Endothelial cell of umbilical vein (primary cell): ENCODE data around the gene SLC25A1. TPM values are rescaled to one million over a fixed set of nuclear protein-coding genes. Genes with fewer than 3 reads are reported as not detected.

Experiments
- BruUV-seq: library from RNA; stranded (reverse); fragments of 400-500 nt; replicated peaks from 2 replicates; lab custom pipeline; 2021; lab: Mats Ljungman, UMichigan
- CTCF ChIA-PET: fragments of 300-600, 350-600 bp; sonication (Branson Sonifier 250); formaldehyde crosslinking; loops from one replicate; lab custom pipeline; 2021; ENCODE audit warnings: antibody characterized with exemption, inconsistent platforms; lab: Charles Lee
- POLR2A ChIA-PET: fragments of 300-600, 350-600 bp; sonication (Branson Sonifier 250); formaldehyde crosslinking; loops from one replicate; lab custom pipeline; 2021; ENCODE audit warnings: antibody characterized with exemption, inconsistent platforms; lab: Charles Lee
- DNase-seq: peaks from one replicate; pipeline ENCODE4 v3.0.0-alpha.2; 2011; ENCODE audit warnings: low read depth, low spot score
- FAIRE-seq: peaks from 2 replicates; lab custom pipeline; 2011; peaks lifted over from hg19 to GRCh38; lab: Jason Lieb, UNC
- H2AFZ ChIP-seq: 2 replicates; pipeline ENCODE4 v1.6.0; 2012; ENCODE audit warnings: low read depth, low read length, control low read depth, inconsistent platforms
- H3K27ac ChIP-seq: 2 replicates; pipeline ENCODE4 v1.5.1; 2011; ENCODE audit warnings: low read depth, mild to moderate bottlenecking, control low read depth, low read length, moderate library complexity; ENCODE audit not compliant: insufficient read depth
- H3K27me3 ChIP-seq, 2 experiments: 2 replicates each; pipeline versions ENCODE4 v1.6.0 to v1.6.1; 2011; ENCODE audit warnings: low read length in 2 of 2, mixed read lengths in 1 of 2; ENCODE audit not compliant: control insufficient read depth in 2 of 2, insufficient read depth in 2 of 2
- H3K36me3 ChIP-seq, 2 experiments: 2 replicates in 1 of 2; 3 replicates in 1 of 2; pipeline ENCODE4 v1.5.1; 2011; ENCODE audit warnings: low read length in 2 of 2, mild to moderate bottlenecking in 1 of 2, moderate library complexity in 1 of 2; ENCODE audit not compliant: control insufficient read depth in 2 of 2, insufficient read depth in 2 of 2; ENCODE audit errors: extremely low read depth in 1 of 2
- H3K4me1 ChIP-seq: 3 replicates; pipeline ENCODE4 v1.5.1; 2011; ENCODE audit warnings: mild to moderate bottlenecking, low read length; ENCODE audit not compliant: control insufficient read depth, insufficient read depth; ENCODE audit errors: extremely low read depth
- H3K4me2 ChIP-seq: 2 replicates; pipeline ENCODE4 v1.6.1; 2011; ENCODE audit warnings: low read length, control low read depth, mixed read lengths; ENCODE audit not compliant: insufficient read depth
- H3K4me3 ChIP-seq, 3 experiments: fragments of 200-600 bp in 1 of 3; sonication (generic), shearing (Covaris generic) in 1 of 3; replicated peaks in 1 of 3; 2 replicates each; pipeline ENCODE4 v1.5.1; 2011 to 2016; ENCODE audit warnings: control low read depth in 3 of 3, low read length in 3 of 3, mild to moderate bottlenecking in 2 of 3, inconsistent platforms in 1 of 3, low read depth in 1 of 3, moderate library complexity in 1 of 3; ENCODE audit not compliant: insufficient read depth in 1 of 3
- H3K79me2 ChIP-seq: 2 replicates; pipeline ENCODE4 v1.6.0; 2012; ENCODE audit warnings: low read length, inconsistent platforms; ENCODE audit not compliant: control insufficient read depth, insufficient read depth
- H3K9ac ChIP-seq: replicated peaks from 2 replicates; pipeline ENCODE3; 2011; ENCODE audit warnings: low read length, control low read depth; ENCODE audit not compliant: insufficient read depth; ENCODE audit errors: extremely low read depth
- H3K9me1 ChIP-seq: replicated peaks from 3 replicates; pipeline ENCODE4 v1.6.0; 2011; ENCODE audit warnings: mild to moderate bottlenecking, low read length; ENCODE audit not compliant: control insufficient read depth, insufficient read depth; ENCODE audit errors: extremely low read depth
- H3K9me3 ChIP-seq: replicated peaks from 2 replicates; pipeline ENCODE4 v1.5.1; 2012; ENCODE audit warnings: low read length, inconsistent platforms; ENCODE audit not compliant: control insufficient read depth, insufficient read depth
- H4K20me1 ChIP-seq: replicated peaks from 2 replicates; pipeline ENCODE3; 2011; ENCODE audit warnings: mild to moderate bottlenecking, low read length; ENCODE audit not compliant: control insufficient read depth, insufficient read depth; ENCODE audit errors: extremely low read depth
- CTCF ChIP-seq, 2 donors: IDR thresholded peaks; 1 replicate in 1 of 2; 2 replicates in 1 of 2; pipeline ENCODE4 v1.5.1; 2011; ENCODE audit warnings: low read length in 2 of 2, mild to moderate bottlenecking in 2 of 2, moderate library complexity in 2 of 2, control low read depth in 1 of 2, inconsistent platforms in 1 of 2, low read depth in 1 of 2; ENCODE audit not compliant: insufficient read depth in 1 of 2; ENCODE audit errors: extremely low read depth in 1 of 2
- FOS ChIP-seq: IDR thresholded peaks from 2 replicates; pipeline ENCODE4 v1.6.1; 2011; ENCODE audit warnings: mild to moderate bottlenecking, low read length, moderate library complexity, borderline replicate concordance; ENCODE audit not compliant: insufficient read depth
- GATA2 ChIP-seq: IDR thresholded peaks from 2 replicates; pipeline ENCODE4 v1.7.0; 2011; ENCODE audit warnings: low read depth, mild to moderate bottlenecking, moderate library complexity, mixed read lengths, low read length; ENCODE audit not compliant: insufficient read length, insufficient read depth
- JUN ChIP-seq: IDR thresholded peaks from 2 replicates; pipeline ENCODE4 v1.6.1; 2011; ENCODE audit warnings: borderline replicate concordance, low read depth; ENCODE audit not compliant: insufficient read length, insufficient read depth
- MAX ChIP-seq: IDR thresholded peaks from 2 replicates; pipeline ENCODE4 v1.6.1; 2011; ENCODE audit not compliant: insufficient read depth, insufficient read length
- MYC ChIP-seq: IDR thresholded peaks from one replicate; pipeline ENCODE4 v1.6.1; 2011; ENCODE audit warnings: mild to moderate bottlenecking, low read depth, low read length
- POLR2A ChIP-seq: IDR thresholded peaks from 2 replicates; pipeline ENCODE4 v1.6.1; 2012; ENCODE audit warnings: low read depth, mild to moderate bottlenecking, control low read depth, low read length
- POLR2AphosphoS5 ChIP-seq: IDR thresholded peaks from 2 replicates; pipeline ENCODE4 v1.6.1; 2012; ENCODE audit warnings: low read depth, mild to moderate bottlenecking, control low read depth, low read length, moderate library complexity; ENCODE audit not compliant: insufficient read depth
- dilution Hi-C: fragments of 300-500 bp; cut with MboI; formaldehyde crosslinking; loops from one replicate; pipeline ENCODE4 v1.15.0; 2019; ENCODE audit warnings: low sequenced_read_pairs; ENCODE audit not compliant: extremely low pct_ligation_motif_present
- intact Hi-C: fragments of 100-400 bp; cut with micrococcal nuclease; formaldehyde crosslinking; loops from one replicate; pipeline ENCODE4 v1.10.0; 2022
- polyA plus RNA-seq, 4 experiments: library from polyadenylated mRNA; depleted of rRNA in 3 of 4; stranded (reverse) in 3 of 4; unstranded in 1 of 4; fragments of >200 nt; gene quantifications; 2 replicates each; pipeline versions ENCODE4 v1.2.1 to v1.2.3, GENCODE V29; 2011 to 2012; ENCODE audit warnings: missing spikeins in 1 of 4
- total RNA-seq: library from RNA; stranded (reverse); gene quantifications from 2 replicates; pipeline ENCODE4 v1.2.3, GENCODE V29; 2021

Gene SLC25A1
- total and polyA plus RNA-seq, 2 donors (not counting 3 experiments of a cell fraction or from before 2014, with no cell fraction given): 80.0 to 94.5 TPM

- no peaks in the 10 kb centered on the region for H3K79me2 ChIP-seq
- CTCF ChIA-PET: no interaction called here
- H3K27ac ChIP-seq: no peak overlapping the region
- H2AFZ ChIP-seq: no peak overlapping the region
- BruUV-seq: no TSS peak
- no peak overlapping the region for H3K4me2 ChIP-seq
- no peak overlapping the region for H3K9ac ChIP-seq
- POLR2A ChIA-PET: no interaction called here
- H3K4me3 ChIP-seq: no peak overlapping the region
- no peaks in the 10 kb centered on the region for H3K9me3 ChIP-seq
- H3K27me3 ChIP-seq: no peaks in the 10 kb centered on the region
- intact Hi-C loops: no loop called here
- no peaks in the 10 kb centered on the region for H3K36me3 ChIP-seq
- FAIRE-seq (no peak), DNase-seq (no peak)
- TF ChIP-seq FOS (no peak), POLR2A (no peak), MAX (no peak), CTCF (IDR thresholded peaks at IDR 0.05; ENCODE audit: extremely low read depth in 1 of 2, insufficient read depth in 1 of 2, low read depth in 1 of 2, low read length in 2 of 2) (no peak), GATA2 (no peak), MYC (no peak), JUN (no peak), POLR2AphosphoS5 (no peak)
- H3K9me1 ChIP-seq: no peaks in the 10 kb centered on the region
- dilution Hi-C loops: no loop called here
- H3K4me1 ChIP-seq: no peaks in the 10 kb centered on the region
- H4K20me1 ChIP-seq: no peaks in the 10 kb centered on the region
Measured at GRCh38 chr22:19201869-19202798, 23.6 kb upstream of the SLC25A1 start.
